Kidney epithelial cell (primary cell): ENCODE data around the gene MYO3B. TPM values are rescaled to one million over a fixed set of nuclear protein-coding genes. Genes with fewer than 3 reads are reported as not detected.

Source experiments
- DNase-seq: peaks from one replicate; pipeline ENCODE4 v3.0.0-alpha.2; 2010; ENCODE audit warnings: low read depth
- H3K27me3 ChIP-seq: 2 replicates; pipeline ENCODE4 v1.6.0; 2011; ENCODE audit warnings: low read length; ENCODE audit not compliant: control insufficient read depth, insufficient read depth
- H3K36me3 ChIP-seq: 2 replicates; pipeline ENCODE4 v1.5.1; 2011; ENCODE audit warnings: low read length; ENCODE audit not compliant: control insufficient read depth, insufficient read depth
- H3K4me3 ChIP-seq: 2 replicates; pipeline ENCODE4 v1.5.1; 2011; ENCODE audit warnings: low read depth, mild to moderate bottlenecking, control low read depth, low read length
- total RNA-seq: library from RNA; depleted of rRNA; stranded (reverse); fragments of >200 nt; gene quantifications from 2 replicates; pipeline ENCODE4 v1.2.3, GENCODE V29; 2015
- TF ChIP-seq, protein P1 (sequence below): IDR thresholded peaks from 2 replicates; pipeline ENCODE4 v1.5.1; 2011; ENCODE audit warnings: mild to moderate bottlenecking, moderate library complexity, low read length, control low read depth, inconsistent platforms; ENCODE audit not compliant: insufficient read depth, poor library complexity, severe bottlenecking

MYO3B gene
- total RNA-seq, 1 donor from 2014 or later: 1.1 TPM

GRCh38 chr2:170408461-170409163, 230.7 kb downstream of the MYO3B start:
- H3K36me3 ChIP-seq: no peaks in the 10 kb centered on the region
- DNase-seq: no peak
- H3K27me3 ChIP-seq: peaks cover 4% of the 10 kb centered on the region
- TF ChIP-seq, protein P1, sequence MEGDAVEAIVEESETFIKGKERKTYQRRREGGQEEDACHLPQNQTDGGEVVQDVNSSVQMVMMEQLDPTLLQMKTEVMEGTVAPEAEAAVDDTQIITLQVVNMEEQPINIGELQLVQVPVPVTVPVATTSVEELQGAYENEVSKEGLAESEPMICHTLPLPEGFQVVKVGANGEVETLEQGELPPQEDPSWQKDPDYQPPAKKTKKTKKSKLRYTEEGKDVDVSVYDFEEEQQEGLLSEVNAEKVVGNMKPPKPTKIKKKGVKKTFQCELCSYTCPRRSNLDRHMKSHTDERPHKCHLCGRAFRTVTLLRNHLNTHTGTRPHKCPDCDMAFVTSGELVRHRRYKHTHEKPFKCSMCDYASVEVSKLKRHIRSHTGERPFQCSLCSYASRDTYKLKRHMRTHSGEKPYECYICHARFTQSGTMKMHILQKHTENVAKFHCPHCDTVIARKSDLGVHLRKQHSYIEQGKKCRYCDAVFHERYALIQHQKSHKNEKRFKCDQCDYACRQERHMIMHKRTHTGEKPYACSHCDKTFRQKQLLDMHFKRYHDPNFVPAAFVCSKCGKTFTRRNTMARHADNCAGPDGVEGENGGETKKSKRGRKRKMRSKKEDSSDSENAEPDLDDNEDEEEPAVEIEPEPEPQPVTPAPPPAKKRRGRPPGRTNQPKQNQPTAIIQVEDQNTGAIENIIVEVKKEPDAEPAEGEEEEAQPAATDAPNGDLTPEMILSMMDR: no peak
- no peak overlapping the region for H3K4me3 ChIP-seq

DNA sequence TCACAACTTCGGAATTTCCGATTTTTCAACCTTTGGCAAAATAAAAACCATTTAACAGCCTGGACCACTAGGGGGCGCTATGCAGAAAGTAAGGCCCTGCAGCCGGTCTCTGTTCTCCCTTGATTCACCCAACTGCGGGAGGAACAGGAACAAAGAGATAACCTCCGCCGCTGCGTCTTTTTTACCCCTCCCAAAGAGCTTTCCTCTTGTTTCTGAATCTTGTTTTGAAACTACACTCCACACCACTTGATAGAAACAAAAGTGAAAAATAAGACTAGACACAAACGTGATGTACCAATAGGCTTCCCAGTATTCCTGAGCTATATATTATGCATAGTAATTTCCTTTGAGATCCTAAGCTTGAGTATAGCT, 231.2 kb downstream of the MYO3B start:
- TF ChIP-seq, protein P1: peak; percentile 76
- DNase-seq: peak; percentile 18

GRCh38 chr2:170411660-170412059, 233.7 kb downstream of the MYO3B start:
- H3K4me3 ChIP-seq: no peak overlapping the region
- DNase-seq: no peak
- no peaks in the 10 kb centered on the region for H3K36me3 ChIP-seq
- TF ChIP-seq, protein P1: no peak
- peaks cover 4% of the 10 kb centered on the region for H3K27me3 ChIP-seq

More for the DNA sequence above, 231.2 kb downstream of the MYO3B start:
- Histone ChIP-seq H3K36me3 (no peaks in the 10 kb centered on the region), H3K4me3 (no peak overlapping the region), H3K27me3 (peaks cover 4% of the 10 kb centered on the region)

DNA sequence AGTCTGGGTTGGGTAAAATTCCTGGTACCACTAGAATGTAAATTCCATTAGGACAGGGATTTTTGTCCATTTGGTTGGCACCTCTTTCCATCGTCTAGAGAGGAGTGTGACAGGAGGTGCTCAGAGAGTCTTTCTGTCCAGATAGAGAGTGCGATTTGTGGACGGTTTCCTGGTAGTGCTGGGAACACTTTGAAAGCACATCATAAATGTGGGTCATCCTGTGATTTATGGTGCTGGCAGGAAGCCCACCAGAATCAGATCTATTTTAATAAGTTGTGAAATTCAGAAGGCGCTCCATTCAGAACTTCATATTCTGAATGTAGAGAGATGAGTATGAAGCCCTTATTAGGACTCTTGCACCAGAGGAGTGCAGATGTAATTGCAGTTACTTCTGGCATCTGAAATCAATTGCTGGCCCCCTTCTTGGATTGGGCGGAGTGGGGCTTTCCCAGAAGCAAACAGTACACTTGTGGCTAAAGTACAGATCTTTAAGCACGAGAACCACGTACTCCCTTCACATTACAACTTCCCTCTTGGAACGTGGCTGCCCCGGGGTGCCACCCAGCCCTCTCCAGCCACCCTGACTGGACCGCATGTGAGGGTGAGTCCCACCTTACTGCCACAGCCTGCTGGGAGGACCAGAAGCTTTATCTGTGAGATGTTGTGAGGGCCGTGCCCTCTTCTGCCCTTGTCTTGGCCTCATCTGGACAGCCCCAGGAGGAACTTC, 243.2 kb downstream of the MYO3B start:
- Histone ChIP-seq H3K4me3 (no peak overlapping the region), H3K36me3 (no peaks in the 10 kb centered on the region), H3K27me3 (no peaks in the 10 kb centered on the region)
- TF ChIP-seq, protein P1: no peak
- DNase-seq: no peak

- no peaks in the 10 kb centered on the region for H3K27me3 ChIP-seq
Observed at GRCh38 chr2:170423919-170424318, 246.0 kb downstream of the MYO3B start.

More at GRCh38 chr2:170423919-170424318, 246.0 kb downstream of the MYO3B start:
- H3K4me3 ChIP-seq: no peak overlapping the region
- DNase-seq: no peak
- no peaks in the 10 kb centered on the region for H3K36me3 ChIP-seq
- TF ChIP-seq, protein P1: no peak
